Measurements from ENCODE around the gene RBM4B.

DNA sequence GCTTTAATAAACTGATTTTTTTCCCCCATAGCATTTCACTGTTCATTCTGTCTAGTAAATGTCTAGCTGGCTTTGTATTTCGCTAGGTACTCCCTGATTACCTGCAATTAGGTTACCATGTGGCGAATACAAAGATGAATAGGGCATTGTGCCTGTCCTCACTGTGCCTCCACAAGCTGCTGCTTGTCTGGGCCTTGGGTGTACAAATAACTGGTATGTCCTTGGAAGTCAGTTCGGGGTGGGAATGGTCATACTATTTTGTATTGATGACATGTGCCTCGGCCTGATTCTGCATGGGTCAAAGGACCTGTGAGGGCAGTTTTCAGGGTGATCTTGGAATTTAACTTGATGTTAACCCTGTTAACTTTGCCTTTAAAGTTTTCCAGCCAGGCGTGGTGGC, 27.8 kb downstream of the RBM4B start:
- TF ChIP-seq ARNTL (CRISPR knock-in tag; IDR thresholded peaks at IDR 0.05; ENCODE audit: borderline replicate concordance, low read depth): no peak
- TF ChIP-seq ZNF70 (CRISPR knock-in tag; IDR thresholded peaks at IDR 0.05): no peak
- no peak for TF ChIP-seq ZFP3 (CRISPR knock-in tag; IDR thresholded peaks at IDR 0.05)
- TF ChIP-seq ZNF8 (CRISPR knock-in tag; IDR thresholded peaks at IDR 0.05): no peak
- TF ChIP-seq, protein P1, sequence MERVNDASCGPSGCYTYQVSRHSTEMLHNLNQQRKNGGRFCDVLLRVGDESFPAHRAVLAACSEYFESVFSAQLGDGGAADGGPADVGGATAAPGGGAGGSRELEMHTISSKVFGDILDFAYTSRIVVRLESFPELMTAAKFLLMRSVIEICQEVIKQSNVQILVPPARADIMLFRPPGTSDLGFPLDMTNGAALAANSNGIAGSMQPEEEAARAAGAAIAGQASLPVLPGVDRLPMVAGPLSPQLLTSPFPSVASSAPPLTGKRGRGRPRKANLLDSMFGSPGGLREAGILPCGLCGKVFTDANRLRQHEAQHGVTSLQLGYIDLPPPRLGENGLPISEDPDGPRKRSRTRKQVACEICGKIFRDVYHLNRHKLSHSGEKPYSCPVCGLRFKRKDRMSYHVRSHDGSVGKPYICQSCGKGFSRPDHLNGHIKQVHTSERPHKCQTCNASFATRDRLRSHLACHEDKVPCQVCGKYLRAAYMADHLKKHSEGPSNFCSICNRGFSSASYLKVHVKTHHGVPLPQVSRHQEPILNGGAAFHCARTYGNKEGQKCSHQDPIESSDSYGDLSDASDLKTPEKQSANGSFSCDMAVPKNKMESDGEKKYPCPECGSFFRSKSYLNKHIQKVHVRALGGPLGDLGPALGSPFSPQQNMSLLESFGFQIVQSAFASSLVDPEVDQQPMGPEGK (CRISPR knock-in tag; IDR thresholded peaks at IDR 0.05; ENCODE audit: borderline replicate concordance): no peak
- TF ChIP-seq TCF4 (CRISPR knock-in tag; IDR thresholded peaks at IDR 0.05; ENCODE audit: borderline replicate concordance): no peak
- TF ChIP-seq ESRRG (CRISPR knock-in tag; IDR thresholded peaks at IDR 0.05): no peak
- TF ChIP-seq PPARA (CRISPR knock-in tag; IDR thresholded peaks at IDR 0.05; ENCODE audit: borderline replicate concordance): no peak
- TF ChIP-seq ZNF565 (CRISPR knock-in tag; conservative IDR thresholded peaks at IDR 0.05; ENCODE audit: low read depth): no peak

All from SK-N-SH treated with all-trans-retinoic acid at 6 μM for 48 hours (cell line).